Measurements from ENCODE around the gene LRFN4.

Gene LRFN4

DNA sequence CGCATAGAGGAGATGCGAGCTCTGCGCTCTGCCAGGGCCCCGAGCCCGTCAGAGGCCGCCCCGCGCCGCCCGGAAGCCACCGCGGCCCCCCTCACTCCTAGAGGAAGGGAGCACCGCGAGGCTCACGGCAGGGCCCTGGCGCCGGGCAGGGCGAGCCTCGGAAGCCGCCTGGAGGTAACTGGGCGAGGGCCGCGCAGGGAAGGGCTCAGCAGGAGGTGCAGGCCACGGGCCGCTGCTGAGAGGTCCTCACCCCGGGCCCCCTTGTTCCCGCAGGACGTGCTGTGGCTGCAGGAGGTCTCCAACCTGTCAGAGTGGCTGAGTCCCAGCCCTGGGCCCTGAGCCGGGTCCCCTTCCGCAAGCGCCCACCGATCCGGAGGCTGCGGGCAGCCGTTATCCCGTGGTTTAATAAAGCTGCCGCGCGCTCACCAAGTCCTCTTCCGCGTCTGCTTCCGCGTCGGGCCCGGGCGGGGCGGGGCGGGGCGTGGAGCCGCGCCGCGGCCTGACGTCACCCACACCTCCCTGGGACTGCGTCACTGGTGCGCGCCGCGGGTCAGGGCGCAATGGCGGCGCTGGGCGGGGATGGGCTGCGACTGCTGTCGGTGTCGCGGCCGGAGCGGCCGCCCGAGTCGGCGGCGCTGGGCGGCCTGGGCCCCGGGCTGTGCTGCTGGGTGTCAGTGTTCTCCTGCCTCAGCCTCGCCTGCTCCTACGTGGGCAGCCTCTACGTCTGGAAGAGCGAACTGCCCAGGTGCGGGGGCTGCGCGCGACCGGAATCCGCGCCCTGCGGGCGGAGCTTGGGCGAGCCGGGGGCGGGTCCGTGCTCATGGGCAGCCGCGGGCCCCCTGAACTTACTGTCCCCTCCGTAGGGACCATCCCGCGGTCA is 13.7 kb upstream of the LRFN4 start, which contains the start of gene RCE1:
RCE1 (plus strand) TSS at position 546 of the 880 bp plus-strand sequence; CDS start at position 561, 15 bp downstream.
- H3K27ac Mint-ChIP-seq, result peak within 1 kb of the TSS; percentile 79 to 96 (median 92)
- no peaks in the 10 kb centered on the region for H3K27me3 Mint-ChIP-seq (ENCODE audit: low read depth)
- no peaks in the 10 kb centered on the region for H3K9me3 Mint-ChIP-seq
- peaks cover 12% of the 10 kb centered on the region for H3K4me1 Mint-ChIP-seq
- H3K4me3 Mint-ChIP-seq, result peak within 1 kb of the TSS; percentile 92 to 99 (median 93)
- peaks cover 17% of the 10 kb centered on the region for H3K36me3 Mint-ChIP-seq (ENCODE audit: low read depth)
- TF ChIP-seq, protein P1, sequence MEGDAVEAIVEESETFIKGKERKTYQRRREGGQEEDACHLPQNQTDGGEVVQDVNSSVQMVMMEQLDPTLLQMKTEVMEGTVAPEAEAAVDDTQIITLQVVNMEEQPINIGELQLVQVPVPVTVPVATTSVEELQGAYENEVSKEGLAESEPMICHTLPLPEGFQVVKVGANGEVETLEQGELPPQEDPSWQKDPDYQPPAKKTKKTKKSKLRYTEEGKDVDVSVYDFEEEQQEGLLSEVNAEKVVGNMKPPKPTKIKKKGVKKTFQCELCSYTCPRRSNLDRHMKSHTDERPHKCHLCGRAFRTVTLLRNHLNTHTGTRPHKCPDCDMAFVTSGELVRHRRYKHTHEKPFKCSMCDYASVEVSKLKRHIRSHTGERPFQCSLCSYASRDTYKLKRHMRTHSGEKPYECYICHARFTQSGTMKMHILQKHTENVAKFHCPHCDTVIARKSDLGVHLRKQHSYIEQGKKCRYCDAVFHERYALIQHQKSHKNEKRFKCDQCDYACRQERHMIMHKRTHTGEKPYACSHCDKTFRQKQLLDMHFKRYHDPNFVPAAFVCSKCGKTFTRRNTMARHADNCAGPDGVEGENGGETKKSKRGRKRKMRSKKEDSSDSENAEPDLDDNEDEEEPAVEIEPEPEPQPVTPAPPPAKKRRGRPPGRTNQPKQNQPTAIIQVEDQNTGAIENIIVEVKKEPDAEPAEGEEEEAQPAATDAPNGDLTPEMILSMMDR (IDR thresholded peaks at IDR 0.05; ENCODE audit: unreplicated experiment in 3 of 3), result no peak

DNA sequence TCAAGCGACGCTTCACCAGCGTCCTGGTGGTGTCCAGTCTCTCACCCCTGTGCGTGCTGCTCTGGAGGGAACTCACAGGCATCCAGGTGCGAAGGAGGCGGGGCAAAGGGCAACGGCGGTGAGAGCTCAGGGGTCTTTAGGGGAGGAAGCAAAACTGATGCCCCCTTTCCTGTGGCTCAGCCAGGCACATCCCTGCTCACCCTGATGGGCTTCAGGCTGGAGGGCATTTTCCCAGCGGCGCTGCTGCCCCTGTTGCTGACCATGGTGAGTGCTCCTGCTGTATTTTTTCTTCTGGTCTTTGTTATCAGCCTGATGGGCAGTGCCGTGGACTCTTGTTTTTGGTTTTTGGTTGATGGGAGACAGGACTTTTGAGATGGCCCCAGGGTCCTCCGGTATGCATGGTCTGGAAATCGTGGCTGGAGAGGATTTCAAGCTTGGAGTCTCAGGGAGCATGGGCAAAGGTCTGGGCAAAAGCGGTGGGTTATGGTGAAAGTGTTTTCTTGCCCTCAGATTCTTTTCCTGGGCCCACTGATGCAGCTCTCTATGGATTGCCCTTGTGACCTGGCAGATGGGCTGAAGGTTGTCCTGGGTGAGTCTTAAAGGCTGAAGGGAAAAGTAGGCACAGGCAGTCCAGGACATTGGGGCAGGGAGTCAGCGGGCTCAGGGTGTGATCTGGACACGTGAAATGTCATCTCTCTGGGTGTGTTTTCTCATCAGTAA is 12.9 kb upstream of the LRFN4 start:
- Mint-ChIP-seq H3K36me3 (ENCODE audit: low read depth) (peaks cover 17% of the 10 kb centered on the region), H3K9me3 (no peaks in the 10 kb centered on the region), H3K4me1 (peaks cover 12% of the 10 kb centered on the region), H3K27ac (peak overlapping the region; percentile 79 to 96 (median 92)), H3K4me3 (peak overlapping the region; percentile 92 to 99 (median 93)), H3K27me3 (ENCODE audit: low read depth) (no peaks in the 10 kb centered on the region)
- TF ChIP-seq, protein P1 (IDR thresholded peaks at IDR 0.05; ENCODE audit: unreplicated experiment in 3 of 3), result no peak

DNA sequence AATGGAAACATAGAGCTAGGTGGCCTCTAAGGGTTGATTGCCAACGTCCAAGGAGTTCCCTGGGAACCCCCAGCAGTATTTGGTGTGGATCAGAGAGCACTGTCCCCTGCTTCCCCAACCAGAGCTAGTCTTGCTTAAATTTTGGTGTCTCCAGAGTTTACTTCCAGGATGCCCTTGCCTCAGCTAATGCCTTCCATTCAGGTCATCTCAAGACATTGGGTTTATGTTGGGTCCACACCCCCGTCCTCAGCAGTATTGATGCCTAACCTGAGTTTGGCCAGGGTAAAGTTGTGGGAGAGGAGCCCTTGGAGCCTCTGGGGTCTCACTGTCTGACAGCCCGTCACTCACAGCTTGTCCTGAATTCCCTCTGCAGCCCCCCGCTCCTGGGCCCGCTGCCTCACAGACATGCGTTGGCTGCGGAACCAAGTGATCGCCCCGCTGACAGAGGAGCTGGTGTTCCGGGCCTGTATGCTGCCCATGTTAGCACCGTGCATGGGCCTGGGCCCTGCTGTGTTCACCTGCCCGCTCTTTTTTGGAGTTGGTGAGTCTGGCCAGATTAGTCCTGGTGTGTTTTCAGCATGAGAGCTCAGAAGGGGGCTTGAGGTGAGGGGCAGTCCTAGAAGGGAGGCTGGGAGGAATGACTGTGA is 12.2 kb upstream of the LRFN4 start:
- Mint-ChIP-seq H3K36me3 (ENCODE audit: low read depth) (peaks cover 14% of the 10 kb centered on the region), H3K27ac (peak overlapping the region; percentile 79 to 96 (median 92)), H3K9me3 (no peaks in the 10 kb centered on the region), H3K4me1 (peaks cover 12% of the 10 kb centered on the region), H3K27me3 (ENCODE audit: low read depth) (no peaks in the 10 kb centered on the region), H3K4me3 (peak overlapping the region; percentile 92 to 99 (median 93))
- TF ChIP-seq, protein P1 (IDR thresholded peaks at IDR 0.05; ENCODE audit: unreplicated experiment in 3 of 3), result no peak

DNA sequence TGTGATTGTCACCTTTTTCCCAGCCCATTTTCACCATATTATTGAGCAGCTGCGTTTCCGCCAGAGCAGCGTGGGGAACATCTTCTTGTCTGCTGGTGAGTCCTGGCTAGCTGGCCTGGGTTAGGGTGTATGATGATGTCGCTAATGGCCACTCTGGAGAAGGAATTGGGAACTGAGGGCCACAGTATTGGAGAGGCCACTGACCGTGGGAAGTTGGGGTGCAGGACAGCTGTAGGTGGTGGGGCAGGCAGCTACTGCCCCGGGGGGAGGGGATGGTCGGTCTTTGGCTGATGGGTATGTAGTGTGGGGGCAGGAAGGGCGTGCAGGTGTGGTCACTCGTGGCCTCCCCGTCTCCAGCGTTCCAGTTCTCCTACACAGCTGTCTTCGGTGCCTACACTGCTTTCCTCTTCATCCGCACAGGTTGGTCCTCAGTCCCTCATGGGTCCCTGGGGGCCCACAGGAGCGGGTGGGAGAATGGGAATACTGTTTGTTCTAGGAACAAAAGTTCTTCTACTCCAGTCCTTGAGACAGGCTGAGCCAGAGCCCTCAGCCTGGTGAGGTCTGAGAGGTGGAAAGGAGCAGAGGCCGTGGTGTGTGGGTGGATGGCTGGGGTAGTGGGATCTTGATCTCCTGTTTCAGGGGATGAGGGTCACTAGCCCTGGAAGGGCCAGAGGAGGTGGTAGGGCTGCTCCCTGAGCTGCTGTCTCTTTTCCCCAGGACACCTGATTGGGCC is 11.6 kb upstream of the LRFN4 start:
- Mint-ChIP-seq H3K9me3 (no peaks in the 10 kb centered on the region), H3K4me3 (peak overlapping the region; percentile 92 to 99 (median 93)), H3K27me3 (ENCODE audit: low read depth) (no peaks in the 10 kb centered on the region), H3K36me3 (ENCODE audit: low read depth) (peaks cover 14% of the 10 kb centered on the region), H3K4me1 (peaks cover 12% of the 10 kb centered on the region), H3K27ac (peak overlapping the region in 1 of 3 experiments; percentile 32)
- TF ChIP-seq, protein P1 (IDR thresholded peaks at IDR 0.05; ENCODE audit: unreplicated experiment in 3 of 3), result no peak

DNA sequence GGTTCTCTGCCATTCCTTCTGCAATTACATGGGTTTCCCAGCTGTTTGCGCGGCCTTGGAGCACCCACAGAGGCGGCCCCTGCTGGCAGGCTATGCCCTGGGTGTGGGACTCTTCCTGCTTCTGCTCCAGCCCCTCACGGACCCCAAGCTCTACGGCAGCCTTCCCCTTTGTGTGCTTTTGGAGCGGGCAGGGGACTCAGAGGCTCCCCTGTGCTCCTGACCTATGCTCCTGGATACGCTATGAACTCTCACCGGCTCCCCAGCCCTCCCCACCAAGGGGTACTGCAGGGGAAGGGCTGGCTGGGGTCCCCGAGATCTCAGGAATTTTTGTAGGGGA is 11.0 kb upstream of the LRFN4 start:
- Mint-ChIP-seq H3K4me1 (peaks cover 12% of the 10 kb centered on the region), H3K36me3 (ENCODE audit: low read depth) (peaks cover 14% of the 10 kb centered on the region), H3K9me3 (no peaks in the 10 kb centered on the region), H3K27me3 (ENCODE audit: low read depth) (no peaks in the 10 kb centered on the region), H3K4me3 (peak overlapping the region; percentile 61 to 93 (median 92)), H3K27ac (no peak overlapping the region)
- TF ChIP-seq, protein P1 (IDR thresholded peaks at IDR 0.05; ENCODE audit: unreplicated experiment in 3 of 3), result no peak

Data from nephron (organoid).